ENCODE measurements around the gene CTNNA1.
"Not testable (repeated sequence)": the region's sequence is repeated elsewhere in the genome, so short reads cannot be mapped to it uniquely, and the experiment has no call there.

The CTNNA1 gene

GRCh38 chr5:138820695-138821094, 67.5 kb downstream of the CTNNA1 start:
- Histone ChIP-seq H3K9me3 (ENCODE audit: control insufficient read depth in 1 of 2, low read length in 2 of 2) (no peaks in the 10 kb centered on the region), H3K36me3 (ENCODE audit: control insufficient read depth in 1 of 2, insufficient read depth in 2 of 2, low read length in 2 of 2) (peaks cover 8 to 12% of the 10 kb centered on the region in 2 donors), H3K4me3 (ENCODE audit: low read depth in 1 of 2, low read length in 2 of 2) (no peak overlapping the region), H3K27me3 (ENCODE audit: low read depth, low read length) (no peaks in the 10 kb centered on the region), H3K4me1 (ENCODE audit: control insufficient read depth in 1 of 2, insufficient read depth in 2 of 2, low read length in 2 of 2) (peaks cover 0 to 8% of the 10 kb centered on the region in 2 donors), H3K27ac (ENCODE audit: low read length) (no peak overlapping the region)

- no peak overlapping the region for H3K4me3 ChIP-seq (ENCODE audit: low read depth in 1 of 2, low read length in 2 of 2)
- H3K36me3 ChIP-seq (ENCODE audit: control insufficient read depth in 1 of 2, insufficient read depth in 2 of 2, low read length in 2 of 2): peaks cover 20 to 27% of the 10 kb centered on the region in 2 donors
- H3K27ac ChIP-seq (ENCODE audit: low read length): no peak overlapping the region
- no peaks in the 10 kb centered on the region for H3K9me3 ChIP-seq (ENCODE audit: control insufficient read depth in 1 of 2, low read length in 2 of 2)
- no peaks in the 10 kb centered on the region for H3K27me3 ChIP-seq (ENCODE audit: low read depth, low read length)
- peaks cover 0 to 6% of the 10 kb centered on the region in 2 donors for H3K4me1 ChIP-seq (ENCODE audit: control insufficient read depth in 1 of 2, insufficient read depth in 2 of 2, low read length in 2 of 2)
Observed at GRCh38 chr5:138824516-138824915, 71.3 kb downstream of the CTNNA1 start.

GRCh38 chr5:138824924-138825863, 72.0 kb downstream of the CTNNA1 start:
- H3K4me3 ChIP-seq (ENCODE audit: low read depth in 1 of 2, low read length in 2 of 2): no peak overlapping the region
- no peaks in the 10 kb centered on the region for H3K9me3 ChIP-seq (ENCODE audit: control insufficient read depth in 1 of 2, low read length in 2 of 2)
- no peak overlapping the region for H3K27ac ChIP-seq (ENCODE audit: low read length)
- peaks cover 0 to 5% of the 10 kb centered on the region in 2 donors for H3K4me1 ChIP-seq (ENCODE audit: control insufficient read depth in 1 of 2, insufficient read depth in 2 of 2, low read length in 2 of 2)
- peaks cover 21 to 27% of the 10 kb centered on the region in 2 donors for H3K36me3 ChIP-seq (ENCODE audit: control insufficient read depth in 1 of 2, insufficient read depth in 2 of 2, low read length in 2 of 2)
- H3K27me3 ChIP-seq (ENCODE audit: low read depth, low read length): no peaks in the 10 kb centered on the region

- H3K4me1 ChIP-seq (ENCODE audit: control insufficient read depth in 1 of 2, insufficient read depth in 2 of 2, low read length in 2 of 2): peaks cover 0 to 14% of the 10 kb centered on the region in 2 donors
- peaks cover 21 to 24% of the 10 kb centered on the region in 2 donors for H3K36me3 ChIP-seq (ENCODE audit: control insufficient read depth in 1 of 2, insufficient read depth in 2 of 2, low read length in 2 of 2)
Observed at GRCh38 chr5:138828556-138828955, 75.3 kb downstream of the CTNNA1 start.

GRCh38 chr5:138829341-138829740, 76.1 kb downstream of the CTNNA1 start:
- no peaks in the 10 kb centered on the region for H3K9me3 ChIP-seq (ENCODE audit: control insufficient read depth in 1 of 2, low read length in 2 of 2)
- H3K4me1 ChIP-seq (ENCODE audit: control insufficient read depth in 1 of 2, insufficient read depth in 2 of 2, low read length in 2 of 2): peaks cover 0 to 14% of the 10 kb centered on the region in 2 donors
- H3K27me3 ChIP-seq (ENCODE audit: low read depth, low read length): no peaks in the 10 kb centered on the region
- peaks cover 18 to 22% of the 10 kb centered on the region in 2 donors for H3K36me3 ChIP-seq (ENCODE audit: control insufficient read depth in 1 of 2, insufficient read depth in 2 of 2, low read length in 2 of 2)
- H3K27ac ChIP-seq (ENCODE audit: low read length): no peak overlapping the region
- no peak overlapping the region for H3K4me3 ChIP-seq (ENCODE audit: low read depth in 1 of 2, low read length in 2 of 2)

More at GRCh38 chr5:138828556-138828955, 75.3 kb downstream of the CTNNA1 start:
- Histone ChIP-seq H3K4me3 (ENCODE audit: low read depth in 1 of 2, low read length in 2 of 2) (no peak overlapping the region), H3K9me3 (ENCODE audit: control insufficient read depth in 1 of 2, low read length in 2 of 2) (no peaks in the 10 kb centered on the region), H3K27me3 (ENCODE audit: low read depth, low read length) (no peaks in the 10 kb centered on the region), H3K27ac (ENCODE audit: low read length) (no peak overlapping the region)

- no peaks in the 10 kb centered on the region for H3K27me3 ChIP-seq (ENCODE audit: low read depth, low read length)
- H3K36me3 ChIP-seq (ENCODE audit: control insufficient read depth in 1 of 2, insufficient read depth in 2 of 2, low read length in 2 of 2): peaks cover 13 to 19% of the 10 kb centered on the region in 2 donors
- no peaks in the 10 kb centered on the region for H3K9me3 ChIP-seq (ENCODE audit: control insufficient read depth in 1 of 2, low read length in 2 of 2)
- peaks cover 0 to 9% of the 10 kb centered on the region in 2 donors for H3K4me1 ChIP-seq (ENCODE audit: control insufficient read depth in 1 of 2, insufficient read depth in 2 of 2, low read length in 2 of 2)
- H3K4me3 ChIP-seq (ENCODE audit: low read depth in 1 of 2, low read length in 2 of 2): no peak overlapping the region
- H3K27ac ChIP-seq (ENCODE audit: low read length): no peak overlapping the region
Observed at GRCh38 chr5:138831703-138832102, 78.5 kb downstream of the CTNNA1 start.

- H3K27ac ChIP-seq (ENCODE audit: low read length): no peak overlapping the region
- peaks cover 0 to 9% of the 10 kb centered on the region in 2 donors for H3K4me1 ChIP-seq (ENCODE audit: control insufficient read depth in 1 of 2, insufficient read depth in 2 of 2, low read length in 2 of 2)
- H3K36me3 ChIP-seq (ENCODE audit: control insufficient read depth in 1 of 2, insufficient read depth in 2 of 2, low read length in 2 of 2): peaks cover 13 to 19% of the 10 kb centered on the region in 2 donors
- H3K9me3 ChIP-seq (ENCODE audit: control insufficient read depth in 1 of 2, low read length in 2 of 2): no peaks in the 10 kb centered on the region
- H3K27me3 ChIP-seq (ENCODE audit: low read depth, low read length): no peaks in the 10 kb centered on the region
- H3K4me3 ChIP-seq (ENCODE audit: low read depth in 1 of 2, low read length in 2 of 2): no peak overlapping the region
Observed at GRCh38 chr5:138832218-138832617, 79.0 kb downstream of the CTNNA1 start.

- no peaks in the 10 kb centered on the region for H3K27me3 ChIP-seq (ENCODE audit: low read depth, low read length)
- H3K36me3 ChIP-seq (ENCODE audit: control insufficient read depth in 1 of 2, insufficient read depth in 2 of 2, low read length in 2 of 2): peaks cover 11 to 13% of the 10 kb centered on the region in 2 donors
- H3K4me1 ChIP-seq (ENCODE audit: control insufficient read depth in 1 of 2, insufficient read depth in 2 of 2, low read length in 2 of 2): peaks cover 0 to 9% of the 10 kb centered on the region in 2 donors
- no peak overlapping the region for H3K4me3 ChIP-seq (ENCODE audit: low read depth in 1 of 2, low read length in 2 of 2)
- H3K9me3 ChIP-seq (ENCODE audit: control insufficient read depth in 1 of 2, low read length in 2 of 2): no peaks in the 10 kb centered on the region
- H3K27ac ChIP-seq (ENCODE audit: low read length): no peak overlapping the region
Observed at GRCh38 chr5:138833080-138833479, 79.9 kb downstream of the CTNNA1 start.

GRCh38 chr5:138833726-138834480, 80.7 kb downstream of the CTNNA1 start:
- no peaks in the 10 kb centered on the region for H3K9me3 ChIP-seq (ENCODE audit: control insufficient read depth in 1 of 2, low read length in 2 of 2)
- H3K27me3 ChIP-seq (ENCODE audit: low read depth, low read length): no peaks in the 10 kb centered on the region
- no peak overlapping the region for H3K27ac ChIP-seq (ENCODE audit: low read length)
- H3K4me1 ChIP-seq (ENCODE audit: control insufficient read depth in 1 of 2, insufficient read depth in 2 of 2, low read length in 2 of 2): peaks cover 0 to 9% of the 10 kb centered on the region in 2 donors
- H3K36me3 ChIP-seq (ENCODE audit: control insufficient read depth in 1 of 2, insufficient read depth in 2 of 2, low read length in 2 of 2): peaks cover 3 to 7% of the 10 kb centered on the region in 2 donors
- H3K4me3 ChIP-seq (ENCODE audit: low read depth in 1 of 2, low read length in 2 of 2): no peak overlapping the region

- not testable (repeated sequence) for H3K27ac ChIP-seq (ENCODE audit: low read length); H3K27me3 ChIP-seq (ENCODE audit: low read depth, low read length); H3K4me1 ChIP-seq (ENCODE audit: control insufficient read depth in 1 of 2, insufficient read depth in 2 of 2, low read length in 2 of 2); H3K4me3 ChIP-seq (ENCODE audit: low read depth in 1 of 2, low read length in 2 of 2); H3K36me3 ChIP-seq (ENCODE audit: control insufficient read depth in 1 of 2, insufficient read depth in 2 of 2, low read length in 2 of 2); H3K9me3 ChIP-seq (ENCODE audit: control insufficient read depth in 1 of 2, low read length in 2 of 2)
Observed at GRCh38 chr5:138834853-138835252, 81.6 kb downstream of the CTNNA1 start.

GRCh38 chr5:138837160-138837559, 83.9 kb downstream of the CTNNA1 start:
- H3K36me3 ChIP-seq (ENCODE audit: control insufficient read depth in 1 of 2, insufficient read depth in 2 of 2, low read length in 2 of 2): peaks cover 0 to 1% of the 10 kb centered on the region in 2 donors
- H3K4me3 ChIP-seq (ENCODE audit: low read depth in 1 of 2, low read length in 2 of 2): no peak overlapping the region
- peaks cover 0 to 4% of the 10 kb centered on the region in 2 donors for H3K4me1 ChIP-seq (ENCODE audit: control insufficient read depth in 1 of 2, insufficient read depth in 2 of 2, low read length in 2 of 2)
- H3K27me3 ChIP-seq (ENCODE audit: low read depth, low read length): no peaks in the 10 kb centered on the region
- H3K9me3 ChIP-seq (ENCODE audit: control insufficient read depth in 1 of 2, low read length in 2 of 2): no peaks in the 10 kb centered on the region
- H3K27ac ChIP-seq (ENCODE audit: low read length): no peak overlapping the region

All from muscle layer of duodenum (tissue), 2 donors.